NCI-H1417 treated with DMSO at 0.1 percent for 48 hours (cell line): Measurements from ENCODE around the gene ADGB.
"Not testable (repeated sequence)": the region's sequence is repeated elsewhere in the genome, so short reads cannot be mapped to it uniquely, and the experiment has no call there.

Source experiments
- DNase-seq: peaks from one replicate; lab custom pipeline; 2025; lab: John Stamatoyannopoulos, UW

Gene ADGB

GRCh38 chr6:146598772-146599405 lies at the start of gene ADGB:
TSS of gene ADGB (plus strand) at chr6:146598972. CDS start at chr6:146599041, 69 bp downstream.
- DNase-seq = no peak

- DNase-seq = no peak
Observed at GRCh38 chr6:146550911-146551310, 47.9 kb upstream of the ADGB start.

GRCh38 chr6:146551545-146551944 lies 47.2 kb upstream of the ADGB start:
- DNase-seq = no peak

GRCh38 chr6:146553377-146554135 lies 45.2 kb upstream of the ADGB start:
- peak; percentile 40 for DNase-seq

GRCh38 chr6:146560607-146561006 lies 38.2 kb upstream of the ADGB start:
- DNase-seq = no peak

- DNase-seq = not testable (repeated sequence)
Observed at GRCh38 chr6:146566661-146567060, 32.1 kb upstream of the ADGB start.

- not testable (repeated sequence) for DNase-seq
Observed at GRCh38 chr6:146568619-146569018, 30.2 kb upstream of the ADGB start.

GRCh38 chr6:146574211-146574610 lies 24.6 kb upstream of the ADGB start:
- no peak for DNase-seq

GRCh38 chr6:146578054-146578453 lies 20.7 kb upstream of the ADGB start:
- no peak for DNase-seq

- no peak for DNase-seq
Observed at GRCh38 chr6:146581968-146582367, 16.8 kb upstream of the ADGB start.

- no peak for DNase-seq
Observed at GRCh38 chr6:146582857-146583256, 15.9 kb upstream of the ADGB start.

- no peak for DNase-seq
Observed at GRCh38 chr6:146583966-146584365, 14.8 kb upstream of the ADGB start.

GRCh38 chr6:146587459-146587858 lies 11.3 kb upstream of the ADGB start:
- no peak for DNase-seq

GRCh38 chr6:146590492-146590891 lies 8.3 kb upstream of the ADGB start:
- no peak for DNase-seq

GRCh38 chr6:146592451-146592850 lies 6.3 kb upstream of the ADGB start:
- DNase-seq = no peak

- no peak for DNase-seq
Observed at GRCh38 chr6:146593986-146594385, 4.8 kb upstream of the ADGB start.

GRCh38 chr6:146594495-146594894 lies 4.3 kb upstream of the ADGB start:
- no peak for DNase-seq

GRCh38 chr6:146595972-146596731 lies 2.6 kb upstream of the ADGB start:
- DNase-seq = no peak

GRCh38 chr6:146601352-146601751 lies 2.6 kb downstream of the ADGB start:
- no peak for DNase-seq

- no peak for DNase-seq
Observed at GRCh38 chr6:146602526-146602925, 3.8 kb downstream of the ADGB start.

GRCh38 chr6:146613947-146614346 lies 15.2 kb downstream of the ADGB start:
- DNase-seq = no peak

- no peak for DNase-seq
Observed at GRCh38 chr6:146620655-146621054, 21.9 kb downstream of the ADGB start.

GRCh38 chr6:146628350-146628749 lies 29.6 kb downstream of the ADGB start:
- no peak for DNase-seq
